GM10266 (cell line): Measurements from ENCODE around the gene SLTM.

Source experiments
- DNase-seq: peaks from one replicate; pipeline ENCODE4 v3.0.0; 2012; ENCODE audit errors: extremely low spot score
- TF ChIP-seq, protein P1 (sequence below): IDR thresholded peaks from 2 replicates; pipeline ENCODE4 v1.5.1; 2012; ENCODE audit warnings: mild to moderate bottlenecking, low read depth; ENCODE audit not compliant: control insufficient read depth, insufficient read depth; ENCODE audit errors: missing control alignments

The SLTM gene

DNA sequence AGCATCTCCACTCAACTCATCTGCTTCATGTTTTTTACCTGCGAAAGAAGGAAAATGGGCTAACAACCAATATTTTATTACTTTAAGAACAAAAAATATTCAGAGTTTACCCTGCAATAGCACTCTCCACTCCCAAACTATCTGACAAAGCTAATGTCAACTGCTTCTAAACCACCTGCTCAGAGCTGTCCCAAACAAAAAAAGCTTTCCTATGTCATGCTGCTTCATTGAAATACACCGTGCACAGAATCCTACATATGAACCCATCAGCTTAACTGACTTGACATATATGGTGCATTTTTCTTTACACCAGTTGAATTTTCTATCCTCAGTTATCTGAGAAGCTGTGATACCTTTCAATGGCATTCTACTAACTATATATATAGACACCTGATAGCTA lies 16.5 kb downstream of the SLTM start:
- TF ChIP-seq, protein P1, sequence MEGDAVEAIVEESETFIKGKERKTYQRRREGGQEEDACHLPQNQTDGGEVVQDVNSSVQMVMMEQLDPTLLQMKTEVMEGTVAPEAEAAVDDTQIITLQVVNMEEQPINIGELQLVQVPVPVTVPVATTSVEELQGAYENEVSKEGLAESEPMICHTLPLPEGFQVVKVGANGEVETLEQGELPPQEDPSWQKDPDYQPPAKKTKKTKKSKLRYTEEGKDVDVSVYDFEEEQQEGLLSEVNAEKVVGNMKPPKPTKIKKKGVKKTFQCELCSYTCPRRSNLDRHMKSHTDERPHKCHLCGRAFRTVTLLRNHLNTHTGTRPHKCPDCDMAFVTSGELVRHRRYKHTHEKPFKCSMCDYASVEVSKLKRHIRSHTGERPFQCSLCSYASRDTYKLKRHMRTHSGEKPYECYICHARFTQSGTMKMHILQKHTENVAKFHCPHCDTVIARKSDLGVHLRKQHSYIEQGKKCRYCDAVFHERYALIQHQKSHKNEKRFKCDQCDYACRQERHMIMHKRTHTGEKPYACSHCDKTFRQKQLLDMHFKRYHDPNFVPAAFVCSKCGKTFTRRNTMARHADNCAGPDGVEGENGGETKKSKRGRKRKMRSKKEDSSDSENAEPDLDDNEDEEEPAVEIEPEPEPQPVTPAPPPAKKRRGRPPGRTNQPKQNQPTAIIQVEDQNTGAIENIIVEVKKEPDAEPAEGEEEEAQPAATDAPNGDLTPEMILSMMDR = no peak
- DNase-seq = no peak

DNA sequence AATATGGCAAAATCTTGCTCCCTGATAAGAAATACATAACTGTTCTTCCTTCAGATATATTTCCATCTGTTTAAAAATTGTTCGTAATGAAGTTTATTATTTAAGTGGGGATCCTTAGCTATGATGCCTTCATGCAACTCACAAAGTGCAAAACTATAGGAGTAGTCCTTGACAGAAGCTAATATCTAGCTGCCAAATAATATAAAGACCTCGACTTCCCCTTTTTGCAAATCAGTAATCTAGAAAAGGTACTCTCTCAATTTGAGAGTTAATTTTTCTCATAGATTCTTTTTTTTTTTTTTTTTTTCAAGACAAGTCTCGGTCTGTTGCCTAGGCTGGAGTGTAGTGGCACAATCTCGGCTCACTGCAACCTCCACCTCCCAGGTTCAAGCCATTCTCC lies 23.0 kb downstream of the SLTM start:
- TF ChIP-seq, protein P1 = no peak
- DNase-seq = no peak

DNA sequence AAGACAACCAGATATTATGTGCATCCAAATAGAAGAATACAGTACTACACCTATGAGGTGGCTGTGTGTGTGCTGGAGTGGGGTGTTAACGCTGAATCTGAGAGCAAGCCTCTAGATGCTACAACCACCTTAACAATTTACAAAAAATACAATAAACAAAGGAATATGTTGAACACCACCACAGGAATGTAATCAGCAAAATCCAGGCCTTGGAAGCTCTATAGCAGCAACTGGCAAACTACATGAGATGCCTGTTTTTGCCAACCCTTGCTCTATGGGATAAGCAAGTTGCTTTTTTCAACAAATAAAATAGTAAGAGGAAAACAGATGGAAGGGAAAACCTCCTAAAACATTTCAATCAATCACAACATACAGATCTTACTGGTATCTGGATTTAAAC lies 23.9 kb downstream of the SLTM start:
- TF ChIP-seq, protein P1 = no peak
- no peak for DNase-seq

DNA sequence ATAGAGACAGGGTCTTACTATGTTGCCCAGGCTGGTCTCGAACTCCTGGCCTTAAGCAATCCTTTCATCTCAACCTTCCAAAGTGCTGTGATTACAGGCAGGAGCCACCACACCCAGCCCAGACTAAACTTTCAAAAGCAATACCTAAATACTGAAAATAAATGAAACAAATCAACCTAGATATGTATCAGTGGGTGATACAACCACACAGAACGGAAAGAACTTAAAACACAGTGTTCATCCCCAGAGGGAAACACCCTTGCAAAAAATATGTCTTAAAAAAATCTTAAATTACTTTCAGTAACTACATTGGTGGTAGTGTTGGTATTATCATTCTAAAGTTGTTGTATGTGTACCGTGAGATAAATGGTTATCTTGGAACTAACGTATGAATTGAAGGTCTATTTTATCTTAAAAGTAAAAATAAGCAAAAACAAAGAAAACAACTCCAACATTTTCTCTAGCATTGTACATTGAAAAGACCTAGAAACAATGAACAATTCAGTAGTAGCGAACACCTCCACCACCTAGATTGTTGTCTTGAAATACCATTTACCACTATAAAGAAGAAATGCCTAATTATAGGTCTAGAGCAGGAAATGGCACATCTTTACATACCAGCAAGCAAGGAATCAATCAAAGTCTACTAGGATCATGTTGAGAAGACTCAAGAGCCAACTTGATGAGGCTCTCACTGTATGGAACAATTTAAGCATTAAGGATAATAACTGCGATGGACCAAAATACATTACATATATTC lies 24.7 kb downstream of the SLTM start:
- DNase-seq = no peak
- TF ChIP-seq, protein P1 = no peak

DNA sequence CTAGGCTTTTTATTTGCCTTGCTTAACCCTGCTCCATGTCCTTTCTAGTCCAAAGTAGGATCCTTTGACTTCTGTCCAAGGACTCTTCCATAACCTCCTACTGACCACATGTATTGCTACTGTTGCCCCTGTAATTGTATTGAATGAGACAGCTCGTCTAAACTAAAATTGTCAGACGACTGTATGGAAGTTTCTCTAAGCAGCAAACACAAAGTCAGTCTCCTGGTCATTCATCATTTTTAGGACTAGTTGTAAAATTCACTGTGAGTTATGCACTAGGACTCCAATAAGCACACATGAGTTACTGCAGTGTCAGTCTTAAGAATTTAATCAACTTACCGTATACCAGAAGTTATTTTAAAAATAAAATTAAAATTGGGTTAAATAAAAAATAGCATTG lies 32.8 kb downstream of the SLTM start:
- no peak for DNase-seq
- TF ChIP-seq, protein P1 = no peak

DNA sequence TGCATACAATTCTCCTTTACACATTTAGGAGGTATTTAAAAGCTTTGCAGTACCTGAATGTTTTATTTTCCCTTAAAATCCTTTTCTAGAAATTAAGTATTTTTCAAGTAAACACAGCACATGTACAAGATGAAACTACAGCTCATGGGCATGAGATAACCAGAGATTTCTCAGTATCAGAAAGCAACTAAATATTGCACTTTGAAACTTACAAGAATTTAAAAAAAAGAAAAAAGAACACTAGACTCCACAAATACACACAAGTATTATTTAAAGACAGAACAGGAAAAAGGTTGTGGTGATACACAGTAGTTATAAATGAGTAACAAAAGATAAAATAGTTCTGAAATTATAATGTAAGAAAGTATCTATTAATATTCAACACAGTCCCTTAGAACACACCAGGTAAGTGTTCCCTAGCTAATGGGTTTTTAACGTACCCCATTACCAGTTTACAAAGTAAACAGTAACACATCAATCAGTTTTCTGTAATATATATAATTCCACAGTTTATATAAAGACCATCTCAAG lies 35.3 kb downstream of the SLTM start:
- TF ChIP-seq, protein P1 = no peak
- DNase-seq = no peak

DNA sequence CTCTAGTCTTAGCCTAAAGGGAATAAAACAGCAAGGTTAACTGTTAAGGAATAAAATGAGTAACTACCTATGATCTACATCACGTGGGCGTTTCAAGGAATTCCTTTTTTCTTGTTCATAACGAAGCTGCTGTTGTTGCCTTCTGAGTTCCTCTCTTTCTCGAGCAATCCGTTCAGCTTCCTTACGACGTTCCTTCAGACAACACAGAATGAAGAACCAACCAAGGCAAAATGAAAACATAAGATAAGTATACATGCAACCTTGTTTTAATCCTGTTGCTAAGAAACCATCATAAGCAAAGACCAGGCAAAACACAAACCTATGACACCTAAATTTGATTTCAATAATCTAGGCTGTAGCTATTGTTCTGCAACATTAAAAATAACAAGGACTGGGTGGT lies 44.1 kb downstream of the SLTM start:
- DNase-seq = no peak
- TF ChIP-seq, protein P1 = no peak
